GM11168 (cell line): Measurements from ENCODE around the gene MAFF.

Experiments
- in situ Hi-C: fragments of 300-500 bp; cut with MboI; formaldehyde crosslinking; loops from one replicate; pipeline ENCODE4 v1.12.0; 2022; ENCODE audit warnings: low sequenced_read_pairs; ENCODE audit not compliant: unreplicated experiment

Gene MAFF

GRCh38 chr22:38203090-38203810, 1.5 kb downstream of the MAFF start:
- in situ Hi-C loops: no loop called here

GRCh38 chr22:38203855-38204514, 2.2 kb downstream of the MAFF start:
- in situ Hi-C loops: no loop called here

GRCh38 chr22:38204784-38205183, 3.0 kb downstream of the MAFF start:
- in situ Hi-C loops: no loop called here

- in situ Hi-C loops: no loop called here
Measured at GRCh38 chr22:38205261-38206128, 3.7 kb downstream of the MAFF start.

- in situ Hi-C loops: no loop called here
Measured at GRCh38 chr22:38207898-38208432, 6.2 kb downstream of the MAFF start.

- in situ Hi-C loops: no loop called here
Measured at GRCh38 chr22:38208551-38208968, 6.8 kb downstream of the MAFF start.

GRCh38 chr22:38211556-38211955, 9.8 kb downstream of the MAFF start:
- in situ Hi-C loops: no loop called here

GRCh38 chr22:38212442-38212841, 10.6 kb downstream of the MAFF start:
- in situ Hi-C loops: no loop called here

- in situ Hi-C loops: no loop called here
Measured at GRCh38 chr22:38213319-38213989, 11.7 kb downstream of the MAFF start.

- in situ Hi-C loops: no loop called here
Measured at GRCh38 chr22:38213990-38214301, 12.2 kb downstream of the MAFF start.

- in situ Hi-C loops: no loop called here
Measured at GRCh38 chr22:38214302-38215056, 12.7 kb downstream of the MAFF start.

GRCh38 chr22:38215156-38216038, 13.6 kb downstream of the MAFF start:
- in situ Hi-C loops: no loop called here

GRCh38 chr22:38218661-38219622, 17.1 kb downstream of the MAFF start:
- in situ Hi-C loops: no loop called here

- in situ Hi-C loops: no loop called here
Measured at GRCh38 chr22:38219632-38220031, 17.8 kb downstream of the MAFF start.

- in situ Hi-C loops: no loop called here
Measured at GRCh38 chr22:38220163-38220562, 18.4 kb downstream of the MAFF start.

GRCh38 chr22:38220653-38221386, 19.0 kb downstream of the MAFF start:
- in situ Hi-C loops: no loop called here

GRCh38 chr22:38221407-38221806, 19.6 kb downstream of the MAFF start:
- in situ Hi-C loops: no loop called here
